Common myeloid progenitor, CD34-positive (primary cell): ENCODE data around the gene CBX2.

Source experiments
- CTCF ChIA-PET: fragments of 350-600 bp; sonication (Branson Sonifier 250); formaldehyde crosslinking; loops from one replicate; lab custom pipeline; 2021; ENCODE audit warnings: antibody characterized with exemption; lab: Charles Lee
- POLR2A ChIA-PET: fragments of 350-600 bp; sonication (Branson Sonifier 250); formaldehyde crosslinking; loops from one replicate; lab custom pipeline; 2021; ENCODE audit warnings: antibody characterized with exemption; lab: Charles Lee
- DNase-seq, 3 donors: peaks; one replicate each; pipeline versions ENCODE4 v3.0.0 to v3.0.0-alpha.2; 2013
- H3K27ac ChIP-seq, 2 experiments: 1 replicate in 1 of 2; 2 replicates in 1 of 2; pipeline ENCODE4 v1.7.0; 2013; ENCODE audit warnings: inconsistent platforms in 2 of 2, low read length in 2 of 2, mild to moderate bottlenecking in 2 of 2, low read depth in 1 of 2, moderate library complexity in 1 of 2; ENCODE audit not compliant: severe bottlenecking in 2 of 2, insufficient read depth in 1 of 2, poor library complexity in 1 of 2
- H3K27me3 ChIP-seq, 5 experiments: replicated peaks in 2 of 5; 1 replicate in 3 of 5; 2 replicates in 2 of 5; pipeline versions ENCODE4 v1.6.1 to v1.7.0; 2013; ENCODE audit warnings: low read length in 4 of 5, mild to moderate bottlenecking in 2 of 5, moderate library complexity in 2 of 5, inconsistent platforms in 1 of 5; ENCODE audit not compliant: insufficient read depth in 5 of 5, control insufficient read depth in 4 of 5
- H3K36me3 ChIP-seq, 4 experiments: 1 replicate in 2 of 4; 2 replicates in 2 of 4; pipeline versions ENCODE4 v1.6.1 to v1.7.0; 2013; ENCODE audit warnings: low read length in 3 of 4, control low read depth in 1 of 4, mild to moderate bottlenecking in 1 of 4; ENCODE audit not compliant: control insufficient read depth in 4 of 4, insufficient read depth in 4 of 4
- H3K4me1 ChIP-seq, 4 experiments: 1 replicate in 3 of 4; 2 replicates in 1 of 4; pipeline versions ENCODE4 v1.6.1 to v1.7.1; 2013; ENCODE audit warnings: low read length in 3 of 4, mild to moderate bottlenecking in 3 of 4, control low read depth in 1 of 4, inconsistent platforms in 1 of 4, moderate library complexity in 1 of 4; ENCODE audit not compliant: control insufficient read depth in 4 of 4, insufficient read depth in 4 of 4; ENCODE audit errors: control extremely low read depth in 1 of 4
- H3K4me3 ChIP-seq, 7 experiments: 1 replicate in 4 of 7; 2 replicates in 3 of 7; pipeline versions ENCODE4 v1.5.1 to v1.7.0; 2013; ENCODE audit warnings: mild to moderate bottlenecking in 7 of 7, low read length in 6 of 7, moderate library complexity in 6 of 7, inconsistent platforms in 2 of 7, low read depth in 2 of 7, control low read depth in 1 of 7; ENCODE audit not compliant: insufficient read depth in 4 of 7, control insufficient read depth in 1 of 7; ENCODE audit errors: extremely low read depth in 1 of 7
- H3K9me3 ChIP-seq, 5 experiments: 1 replicate in 4 of 5; 2 replicates in 1 of 5; pipeline versions ENCODE4 v1.6.1 to v1.7.1; 2013; ENCODE audit warnings: low read length in 4 of 5, mild to moderate bottlenecking in 2 of 5, inconsistent platforms in 1 of 5, low read depth in 1 of 5, moderate library complexity in 1 of 5; ENCODE audit not compliant: control insufficient read depth in 4 of 5, insufficient read depth in 2 of 5; ENCODE audit errors: control extremely low read depth in 1 of 5
- WGBS: methylation state at CpG from one replicate; pipeline ENCODE4 v1.1.5; 2013; ENCODE audit not compliant: insufficient coverage; 5-methylcytosine and 5-hydroxymethylcytosine counted together

Gene CBX2

DNA sequence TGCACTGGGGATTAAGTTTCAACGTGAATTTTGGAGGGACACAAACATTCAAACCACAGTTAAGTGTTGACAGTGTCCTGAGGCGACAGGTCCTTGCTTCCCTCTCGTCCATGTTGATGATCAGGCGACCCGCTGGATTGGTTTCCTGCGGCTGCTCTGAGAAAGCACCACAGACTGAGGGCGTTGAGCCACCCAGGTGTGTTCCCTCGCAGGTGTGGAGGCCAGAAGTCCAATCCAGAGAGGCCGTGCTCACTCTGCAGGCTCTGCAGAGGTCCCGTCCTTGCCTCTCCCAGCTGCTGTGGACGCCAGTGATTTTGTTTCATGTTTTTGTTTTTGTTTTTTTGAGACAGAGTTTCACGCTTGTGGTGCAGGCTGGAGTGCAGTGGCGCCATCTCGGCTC lies 22.4 kb upstream of the CBX2 start:
- Histone ChIP-seq H3K9me3 (no peaks in the 10 kb centered on the region), H3K4me1 (peaks cover 0 to 5% (median 1%) of the 10 kb centered on the region in 4 experiments), H3K36me3 (no peaks in the 10 kb centered on the region), H3K27me3 (peaks cover 0 to 38% (median 12%) of the 10 kb centered on the region in 5 experiments), H3K27ac (no peak overlapping the region), H3K4me3 (no peak overlapping the region)
- 91% methylated on average over 13 of the region's 14 CpGs for WGBS
- ChIA-PET CTCF (no interaction called here), POLR2A (no interaction called here)
- no peak for DNase-seq

DNA sequence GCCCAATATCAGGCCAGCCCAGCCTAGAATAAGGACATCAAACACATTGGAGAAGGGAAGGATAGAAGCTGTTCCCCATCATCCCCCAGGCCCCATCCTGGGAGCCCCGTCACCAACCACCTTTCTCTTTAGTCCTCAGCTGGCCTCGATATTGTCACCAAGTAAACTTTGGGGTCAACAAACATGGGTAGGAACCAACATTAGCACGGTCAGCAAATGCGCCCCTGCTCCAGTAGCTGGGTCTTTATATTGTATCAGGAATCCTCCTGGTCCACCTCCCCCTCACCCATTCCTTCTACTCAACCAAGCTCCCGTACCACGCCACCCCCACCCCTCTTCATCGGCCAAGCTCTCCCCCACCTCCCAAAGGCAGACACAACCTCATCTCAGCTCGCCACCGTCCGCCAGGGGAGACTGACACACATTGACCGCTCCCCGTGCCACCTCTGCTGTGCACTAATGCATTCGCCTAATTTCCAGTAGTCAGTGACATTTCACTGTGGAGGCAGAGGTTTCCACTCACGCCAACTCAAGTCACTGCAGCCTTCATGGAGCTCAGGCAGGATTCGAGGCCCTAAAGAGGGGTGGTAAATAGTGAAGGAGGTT lies 20.7 kb upstream of the CBX2 start:
- 100% methylated on average over 7 of the region's 15 CpGs for WGBS
- peaks cover 0 to 2% (median under 1%) of the 10 kb centered on the region in 4 experiments for H3K4me1 ChIP-seq
- ChIA-PET CTCF (interaction anchor here (0.6 to 0.8 kb wide), 2 partner anchors 12 to 157 kb away, joined by 3 read pairs; no protein-coding TSS in a partner anchor), POLR2A (interaction anchor here (0.6 kb wide), 1 partner anchor 9 kb away, joined by 3 read pairs; no protein-coding TSS in a partner anchor)
- H3K4me3 ChIP-seq, result no peak overlapping the region
- no peaks in the 10 kb centered on the region for H3K9me3 ChIP-seq
- H3K36me3 ChIP-seq, result no peaks in the 10 kb centered on the region
- peaks cover 0 to 22% (median 3%) of the 10 kb centered on the region in 5 experiments for H3K27me3 ChIP-seq
- no peak for DNase-seq
- no peak overlapping the region for H3K27ac ChIP-seq

DNA sequence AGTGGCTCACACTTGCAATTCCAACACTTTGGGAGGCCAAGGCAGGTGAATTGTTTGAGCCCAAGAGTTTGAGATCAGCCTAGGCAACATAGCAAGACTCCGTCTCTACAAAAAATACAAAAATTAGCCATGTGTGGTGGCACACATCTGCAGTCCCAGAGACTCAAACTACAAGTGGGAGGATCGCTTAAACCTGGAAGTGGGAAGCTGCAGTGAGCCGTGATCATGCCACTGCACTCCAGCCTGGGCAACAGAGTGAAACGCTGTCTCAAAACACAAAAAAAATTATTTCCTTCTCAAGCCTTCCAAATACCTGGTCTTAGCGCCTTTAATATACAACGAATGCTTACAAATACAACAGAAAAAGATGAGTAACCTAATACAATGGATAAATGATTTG lies 19.7 kb upstream of the CBX2 start:
- no peaks in the 10 kb centered on the region for H3K4me1 ChIP-seq
- no peaks in the 10 kb centered on the region for H3K36me3 ChIP-seq
- no peak overlapping the region for H3K27ac ChIP-seq
- DNase-seq, result no peak
- no peaks in the 10 kb centered on the region for H3K9me3 ChIP-seq
- CTCF ChIA-PET, result no interaction called here
- H3K4me3 ChIP-seq, result no peak overlapping the region
- WGBS, result 100% methylated on average over 1 of the region's 6 CpGs
- peaks cover 0 to 13% (median 2%) of the 10 kb centered on the region in 5 experiments for H3K27me3 ChIP-seq
- POLR2A ChIA-PET, result no interaction called here

DNA sequence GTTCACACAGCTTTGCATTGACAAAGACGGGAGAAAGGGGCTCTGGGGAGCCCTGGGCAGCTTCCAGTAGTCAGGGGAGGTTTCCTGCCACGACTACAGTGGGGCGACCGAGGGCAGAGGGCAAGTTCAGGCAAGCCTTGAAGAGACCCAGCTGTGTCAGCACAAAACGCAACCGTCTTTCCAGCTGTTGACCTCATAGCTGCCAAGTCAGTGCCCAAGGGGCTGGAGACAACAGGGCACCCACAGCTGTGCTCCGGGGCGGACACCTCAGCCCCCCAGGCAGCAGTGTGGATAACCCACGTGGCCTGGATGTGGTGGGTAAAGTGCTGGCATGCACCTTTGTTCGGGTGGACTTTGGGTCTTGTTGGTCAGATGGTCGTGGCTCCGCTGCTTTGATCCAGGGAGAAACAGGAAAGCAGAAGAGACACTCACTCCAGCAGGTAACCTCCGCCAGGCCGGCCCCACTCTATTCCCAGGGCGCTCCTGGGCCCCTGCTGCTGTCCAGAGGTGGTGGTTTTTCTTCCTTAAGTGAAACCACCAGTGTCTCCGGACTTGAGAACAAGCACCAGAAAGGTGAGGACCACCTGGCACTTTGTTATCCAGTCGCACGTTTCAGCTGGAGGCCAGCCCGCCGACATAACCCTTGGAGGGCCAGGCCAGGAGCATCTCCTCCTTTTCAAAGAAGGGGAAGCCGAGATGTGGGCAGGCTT lies 17.6 kb upstream of the CBX2 start:
- 95% methylated on average over 20 of the region's 21 CpGs for WGBS

DNA sequence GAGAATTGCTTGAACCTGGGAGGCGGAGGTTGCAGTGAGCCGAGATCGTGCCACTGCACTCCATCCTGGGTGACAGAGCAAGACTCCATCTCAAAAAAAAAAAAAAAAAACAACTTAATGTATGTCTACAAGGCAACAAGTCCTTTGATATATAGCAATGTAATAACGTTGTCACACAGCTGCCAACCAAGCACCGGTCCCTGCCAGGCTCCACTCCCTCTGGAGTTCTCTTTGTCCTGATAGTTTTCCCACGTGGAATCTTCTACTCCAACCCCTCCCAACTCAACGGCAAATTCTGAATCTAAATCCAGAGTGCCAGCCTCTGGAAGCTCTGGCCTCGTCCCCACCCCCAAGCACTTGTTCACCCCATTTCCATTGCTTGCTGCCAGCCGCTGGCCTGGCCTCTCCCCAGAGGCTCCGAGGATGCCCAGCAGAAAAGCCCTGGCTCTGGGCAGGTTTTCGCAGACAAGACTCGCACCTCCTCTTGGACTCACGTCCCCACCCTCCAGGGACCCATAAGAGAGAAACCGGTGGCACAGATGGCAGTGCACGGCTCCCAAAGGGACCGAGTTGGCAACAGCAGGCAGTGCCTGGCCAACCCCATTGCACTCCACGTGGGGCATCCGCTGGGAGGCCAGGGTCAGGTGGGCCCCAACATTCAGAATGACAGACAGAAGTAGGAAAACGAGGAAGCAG lies 15.9 kb upstream of the CBX2 start:
- ChIA-PET CTCF (interaction anchor here (0.5 kb wide), 1 partner anchor 9 kb away, joined by 3 read pairs; no protein-coding TSS in a partner anchor), POLR2A (no interaction called here)
- WGBS, result 95% methylated on average over 11 of the region's 19 CpGs
- H3K27ac ChIP-seq, result no peak overlapping the region
- no peak overlapping the region for H3K4me3 ChIP-seq
- no peaks in the 10 kb centered on the region for H3K9me3 ChIP-seq
- H3K4me1 ChIP-seq, result no peaks in the 10 kb centered on the region
- no peaks in the 10 kb centered on the region for H3K27me3 ChIP-seq
- no peaks in the 10 kb centered on the region for H3K36me3 ChIP-seq
- DNase-seq, result no peak

More for the DNA sequence above, 17.6 kb upstream of the CBX2 start:
- ChIA-PET CTCF (interaction anchor here (1.0 kb wide), 1 partner anchor 9 kb away, joined by 3 read pairs; no protein-coding TSS in a partner anchor), POLR2A (no interaction called here)
- Histone ChIP-seq H3K4me1 (no peaks in the 10 kb centered on the region), H3K27ac (no peak overlapping the region), H3K27me3 (peaks cover 0 to 4% (median 0%) of the 10 kb centered on the region in 5 experiments), H3K4me3 (no peak overlapping the region), H3K9me3 (no peaks in the 10 kb centered on the region), H3K36me3 (no peaks in the 10 kb centered on the region)
- no peak for DNase-seq

DNA sequence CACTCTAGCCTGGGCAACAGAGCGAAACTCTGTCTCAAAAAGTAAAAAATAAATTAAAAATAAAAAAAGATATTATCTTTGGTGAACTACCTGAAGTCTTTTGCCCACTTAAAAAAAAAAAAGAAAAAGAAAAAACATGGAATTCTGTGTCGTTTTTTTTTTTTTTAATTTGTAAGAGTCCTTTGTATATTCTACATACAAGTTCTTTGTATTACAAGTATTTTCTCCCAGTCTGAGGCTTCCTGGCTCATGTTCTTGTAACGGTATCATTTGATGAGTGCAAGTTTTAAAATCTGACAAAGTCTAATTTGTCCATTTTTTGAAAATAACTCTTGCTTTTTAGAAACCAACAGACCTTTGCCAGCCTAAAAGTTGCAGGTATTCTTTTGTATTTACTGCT lies 12.2 kb upstream of the CBX2 start:
- CTCF ChIA-PET, result interaction anchor here (0.7 kb wide), 1 partner anchor 70 kb away, joined by 3 read pairs; no protein-coding TSS in a partner anchor
- no peak overlapping the region for H3K4me3 ChIP-seq
- WGBS, result no CpG with 5 or more reads among the region's 3 CpGs

More for the DNA sequence above, 12.2 kb upstream of the CBX2 start:
- no peak for DNase-seq
- no peaks in the 10 kb centered on the region for H3K9me3 ChIP-seq
- no peaks in the 10 kb centered on the region for H3K27me3 ChIP-seq
- H3K4me1 ChIP-seq, result peaks cover 0 to 9% (median 5%) of the 10 kb centered on the region in 4 experiments
- POLR2A ChIA-PET, result no interaction called here
- no peak overlapping the region for H3K27ac ChIP-seq
- H3K36me3 ChIP-seq, result no peaks in the 10 kb centered on the region
